ENCODE data around the gene DCST1. TPM values are rescaled to one million over a fixed set of nuclear protein-coding genes. Genes with fewer than 3 reads are reported as not detected.

Gene DCST1
- total and polyA plus RNA-seq, 2 donors (not counting 3 experiments of a cell fraction or from before 2014, with no cell fraction given), result not detected

- CTCF ChIA-PET, result interaction anchor here (0.5 to 4.7 kb wide), 24 partner anchors 9 to 174 kb away, joined by 3 to 65 read pairs (median 6); partner anchors contain the start of genes ADAM15, EFNA4, FLAD1 and PBXIP1
- no peak for FAIRE-seq
These were observed 39.9 kb upstream of the DCST1 start, which contains the start of gene LENEP for GRCh38 chr1:154993572-154994268. Gene LENEP, plus strand, starts transcription at chr1:154993586. Its CDS starts 22 bp downstream, at chr1:154993608.

DNA sequence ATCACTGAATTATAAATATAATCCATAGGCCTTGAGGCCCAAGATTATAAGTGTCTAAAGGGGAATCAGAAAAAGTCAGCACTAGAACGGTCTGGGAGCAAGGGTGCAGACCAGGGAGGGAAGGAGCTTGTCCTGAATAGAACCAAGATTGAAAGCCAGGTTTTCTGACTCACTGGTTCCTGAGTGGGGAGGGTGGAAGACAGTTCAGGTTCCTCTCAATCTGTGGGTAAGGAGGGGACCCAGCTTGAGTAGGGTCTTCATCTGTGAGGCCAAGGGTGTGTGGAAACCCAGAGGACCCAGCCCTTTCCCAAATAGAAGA is 39.4 kb upstream of the DCST1 start:
- no peak overlapping the region for H2AFZ ChIP-seq (ENCODE audit: low read depth, low read length)
- CTCF ChIA-PET, result interaction anchor here (1.0 to 4.7 kb wide), 15 partner anchors 9 to 112 kb away, joined by 3 to 65 read pairs (median 7); partner anchors contain the start of genes FLAD1, PBXIP1, PMVK and PYGO2
- no peak overlapping the region for H3K27ac ChIP-seq (ENCODE audit: insufficient read depth, low read depth, low read length)
- FAIRE-seq (no peak), DNase-seq (ENCODE audit: low read depth, low spot score) (no peak)
- no peaks in the 10 kb centered on the region for H4K20me1 ChIP-seq (replicated peaks; ENCODE audit: control insufficient read depth, extremely low read depth, insufficient read depth, low read length)
- no peak overlapping the region for H3K4me2 ChIP-seq (ENCODE audit: insufficient read depth, low read length)
- H3K9me1 ChIP-seq (replicated peaks; ENCODE audit: control insufficient read depth, extremely low read depth, insufficient read depth, low read length), result no peaks in the 10 kb centered on the region
- TF ChIP-seq POLR2A (IDR thresholded peaks at IDR 0.05; ENCODE audit: low read depth, low read length), result no peak
- H3K79me2 ChIP-seq (ENCODE audit: control insufficient read depth, insufficient read depth, low read length), result no peaks in the 10 kb centered on the region
- no peak overlapping the region for H3K4me3 ChIP-seq (replicated peaks in 1 of 3; ENCODE audit: insufficient read depth in 1 of 3, low read depth in 1 of 3, low read length in 3 of 3)
- POLR2A ChIA-PET, result interaction anchor here (0.6 to 1.7 kb wide), 3 partner anchors 10 to 59 kb away, joined by 3 to 4 read pairs (median 4); partner anchors contain the start of gene SHC1
- H3K4me1 ChIP-seq (ENCODE audit: control insufficient read depth, extremely low read depth, insufficient read depth, low read length), result peaks cover 2% of the 10 kb centered on the region
- dilution Hi-C loops (cut with MboI; ENCODE audit: extremely low pct_ligation_motif_present, low sequenced_read_pairs) (no loop called here), intact Hi-C loops (cut with micrococcal nuclease) (no loop called here)
- no TSS peak for BruUV-seq (replicated peaks)
- no peak overlapping the region for H3K9ac ChIP-seq (replicated peaks; ENCODE audit: extremely low read depth, insufficient read depth, low read length)
- no peaks in the 10 kb centered on the region for H3K27me3 ChIP-seq (ENCODE audit: control insufficient read depth in 2 of 2, insufficient read depth in 2 of 2, low read length in 2 of 2)
- H3K9me3 ChIP-seq (replicated peaks; ENCODE audit: control insufficient read depth, insufficient read depth, low read length), result no peaks in the 10 kb centered on the region
- H3K36me3 ChIP-seq (ENCODE audit: control insufficient read depth in 2 of 2, extremely low read depth in 1 of 2, insufficient read depth in 2 of 2, low read length in 2 of 2), result peaks cover 0 to 9% of the 10 kb centered on the region in 2 experiments

More at GRCh38 chr1:154993572-154994268, 39.9 kb upstream of the DCST1 start, which contains the start of gene LENEP:
- Histone ChIP-seq H3K4me2 (ENCODE audit: insufficient read depth, low read length) (no peak within 1 kb of the TSS), H3K4me1 (ENCODE audit: control insufficient read depth, extremely low read depth, insufficient read depth, low read length) (peaks cover 2% of the 10 kb centered on the region), H3K9me1 (replicated peaks; ENCODE audit: control insufficient read depth, extremely low read depth, insufficient read depth, low read length) (no peaks in the 10 kb centered on the region), H2AFZ (ENCODE audit: low read depth, low read length) (no peak within 1 kb of the TSS), H3K9me3 (replicated peaks; ENCODE audit: control insufficient read depth, insufficient read depth, low read length) (no peaks in the 10 kb centered on the region), H3K79me2 (ENCODE audit: control insufficient read depth, insufficient read depth, low read length) (no peaks in the 10 kb centered on the region), H3K27me3 (ENCODE audit: control insufficient read depth in 2 of 2, insufficient read depth in 2 of 2, low read length in 2 of 2) (no peaks in the 10 kb centered on the region), H3K4me3 (replicated peaks in 1 of 3; ENCODE audit: insufficient read depth in 1 of 3, low read depth in 1 of 3, low read length in 3 of 3) (no peak within 1 kb of the TSS), H3K27ac (ENCODE audit: insufficient read depth, low read depth, low read length) (no peak within 1 kb of the TSS), H4K20me1 (replicated peaks; ENCODE audit: control insufficient read depth, extremely low read depth, insufficient read depth, low read length) (no peaks in the 10 kb centered on the region), H3K9ac (replicated peaks; ENCODE audit: extremely low read depth, insufficient read depth, low read length) (no peak within 1 kb of the TSS), H3K36me3 (ENCODE audit: control insufficient read depth in 2 of 2, extremely low read depth in 1 of 2, insufficient read depth in 2 of 2, low read length in 2 of 2) (peaks cover 0 to 12% of the 10 kb centered on the region in 2 experiments)
- POLR2A ChIA-PET, result interaction anchor here (0.6 to 1.7 kb wide), 5 partner anchors 9 to 59 kb away, joined by 3 to 5 read pairs (median 4); partner anchors contain the start of gene SHC1
- intact Hi-C loops (cut with micrococcal nuclease) (no loop called here), dilution Hi-C loops (cut with MboI; ENCODE audit: extremely low pct_ligation_motif_present, low sequenced_read_pairs) (no loop called here)
- TF ChIP-seq POLR2A (IDR thresholded peaks at IDR 0.05; ENCODE audit: low read depth, low read length) (peak; percentile 27), GATA2 (IDR thresholded peaks at IDR 0.05; ENCODE audit: insufficient read depth, insufficient read length, low read depth, low read length) (no peak), MYC (IDR thresholded peaks at IDR 0.05; ENCODE audit: low read depth, low read length) (no peak)
- DNase-seq (ENCODE audit: low read depth, low spot score), result no peak
- BruUV-seq (replicated peaks), result no TSS peak
